Fibroblast of the conjunctiva (primary cell): ENCODE data around the gene CSNK1A1.
"Not testable (repeated sequence)": the region's sequence is repeated elsewhere in the genome, so short reads cannot be mapped to it uniquely, and the experiment has no call there.

ENCODE experiments used
- DNase-seq: peaks from one replicate; pipeline ENCODE4 v3.0.0-alpha.2; 2010; ENCODE audit warnings: low read depth

Gene CSNK1A1

GRCh38 chr5:149529463-149529862 lies 21.8 kb downstream of the CSNK1A1 start:
- no peak for DNase-seq

GRCh38 chr5:149528281-149529060 lies 22.8 kb downstream of the CSNK1A1 start:
- DNase-seq, result no peak

DNA sequence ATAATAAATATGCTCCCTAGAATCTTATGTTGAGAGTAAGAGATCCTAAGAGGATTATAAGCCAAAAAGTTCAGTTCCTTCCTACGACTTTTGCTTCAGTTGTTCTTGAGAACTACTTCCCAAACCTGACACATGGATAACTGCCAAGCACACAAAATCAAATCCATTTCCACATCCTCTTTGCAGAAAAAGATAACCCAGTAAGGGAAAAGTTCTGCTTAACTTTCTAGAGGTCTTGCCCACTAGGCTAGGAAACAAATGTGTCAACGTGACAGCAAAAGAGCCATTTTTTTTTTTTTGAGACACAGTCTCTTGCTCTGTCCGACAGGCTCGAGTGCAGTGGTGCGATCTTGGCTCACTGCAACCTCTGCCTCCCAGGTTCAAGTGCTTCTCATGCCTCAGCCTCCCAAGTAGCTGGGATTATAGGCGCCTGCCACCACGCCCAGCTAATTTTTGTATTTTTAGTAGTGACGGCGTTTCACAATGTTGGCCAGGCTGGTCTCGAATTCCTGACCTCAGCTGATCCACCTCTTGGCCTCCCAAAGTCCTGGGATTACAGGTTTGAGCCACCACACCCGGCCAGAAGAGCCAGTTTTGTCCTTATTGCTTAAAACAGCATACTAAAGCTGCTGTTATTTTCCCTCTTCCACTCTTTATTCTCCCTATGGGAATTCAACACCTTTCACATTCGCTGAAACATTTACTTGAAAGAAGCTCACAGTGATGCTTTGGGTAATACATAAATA lies 24.2 kb downstream of the CSNK1A1 start:
- DNase-seq, result no peak

GRCh38 chr5:149521739-149522685 lies 29.2 kb downstream of the CSNK1A1 start:
- no peak for DNase-seq

DNA sequence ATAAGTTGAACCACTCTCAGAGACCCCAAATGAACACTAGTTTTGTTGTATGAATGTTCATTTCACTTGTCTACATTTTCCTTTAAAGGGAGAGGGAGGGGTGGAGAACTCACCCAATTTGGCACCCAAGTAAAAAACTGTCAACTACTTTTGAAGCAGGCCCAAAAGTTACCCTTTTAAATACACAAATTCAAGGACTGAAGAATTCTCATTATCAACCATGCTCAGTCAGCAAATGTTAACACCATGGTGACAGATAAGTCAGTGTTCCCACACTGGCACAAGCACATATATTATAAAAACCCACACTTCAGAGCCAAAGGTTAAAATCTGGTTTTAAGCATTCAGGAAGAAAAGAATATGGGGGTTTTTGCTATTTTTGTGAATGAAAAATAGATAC lies 31.6 kb downstream of the CSNK1A1 start:
- no peak for DNase-seq

- DNase-seq, result no peak
These were observed 32.6 kb downstream of the CSNK1A1 start for GRCh38 chr5:149518620-149519019.

DNA sequence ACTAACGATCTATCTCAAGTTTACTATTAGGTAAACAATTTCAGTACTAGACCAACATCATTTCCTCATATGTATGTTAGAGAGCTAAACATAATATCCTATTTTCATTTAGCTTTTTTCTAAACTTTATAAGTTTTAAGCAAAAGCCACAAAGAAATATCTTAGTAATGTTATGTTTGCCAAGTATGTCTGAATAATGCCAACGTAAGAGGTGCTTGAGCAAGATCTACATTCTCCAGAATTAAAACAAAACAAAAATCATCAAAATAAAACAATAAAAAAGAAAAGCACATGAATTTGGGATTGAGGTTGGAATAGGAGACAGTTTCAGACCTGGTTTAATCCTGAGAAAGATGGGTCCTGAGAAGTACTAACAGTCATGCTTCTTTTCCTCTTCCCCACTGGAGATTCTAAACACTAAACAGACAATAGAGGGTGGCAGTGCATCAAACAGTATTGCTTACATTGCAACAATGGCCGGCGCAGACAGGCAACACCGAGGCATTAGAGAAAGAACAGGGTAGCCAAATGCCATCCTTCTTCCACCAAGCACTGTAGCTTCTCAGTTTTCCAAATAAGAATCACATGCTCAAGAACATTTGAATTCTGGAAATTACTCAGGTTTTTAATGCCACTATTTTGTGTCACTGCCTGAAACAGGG lies 33.6 kb downstream of the CSNK1A1 start:
- DNase-seq, result no peak

DNA sequence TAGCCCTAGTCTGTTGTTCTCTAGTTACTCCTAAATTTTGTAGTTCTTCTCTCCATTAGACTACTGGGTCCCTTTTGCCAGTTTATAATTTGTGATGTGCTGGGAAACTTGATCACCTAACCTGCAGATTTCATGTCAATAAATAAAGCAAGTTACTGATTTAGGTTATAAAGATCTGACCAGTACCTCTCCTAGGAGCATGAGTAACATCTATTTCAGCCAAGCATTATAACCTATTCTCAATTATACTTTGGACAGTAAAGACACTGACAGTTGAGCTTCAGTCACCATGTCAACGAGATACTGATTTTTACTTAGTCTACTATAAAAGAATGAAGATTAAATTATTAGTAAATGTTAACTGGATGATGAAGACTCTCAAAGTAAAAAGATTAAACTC lies 36.7 kb downstream of the CSNK1A1 start:
- DNase-seq, result no peak

- not testable (repeated sequence) for DNase-seq
These were observed 37.8 kb downstream of the CSNK1A1 start for GRCh38 chr5:149513372-149513947.

DNA sequence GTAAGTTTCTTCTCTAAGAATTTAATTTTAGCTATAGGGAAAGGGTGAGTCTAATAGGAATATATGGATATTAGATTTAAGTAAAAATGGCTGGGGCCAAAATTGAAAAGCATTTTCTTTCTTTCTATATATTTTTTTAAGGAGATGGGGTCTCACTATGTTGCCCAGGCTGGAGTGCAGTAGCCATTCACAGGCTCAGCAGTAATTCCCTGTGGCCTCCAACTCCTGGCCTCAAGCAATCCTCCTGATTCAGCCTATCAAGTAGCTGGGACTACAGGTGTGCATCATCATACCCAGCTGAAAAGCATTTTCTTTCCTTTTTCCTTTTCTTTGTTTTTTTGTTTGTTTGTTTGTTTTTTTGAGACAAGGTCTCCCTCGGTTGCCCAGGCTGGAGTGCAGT lies 41.1 kb downstream of the CSNK1A1 start:
- DNase-seq, result no peak

- DNase-seq, result no peak
These were observed 46.6 kb downstream of the CSNK1A1 start for GRCh38 chr5:149504677-149505076.

GRCh38 chr5:149503006-149503405 lies 48.2 kb downstream of the CSNK1A1 start:
- DNase-seq, result no peak

GRCh38 chr5:149500922-149501582 lies 50.2 kb downstream of the CSNK1A1 start:
- DNase-seq, result no peak

DNA sequence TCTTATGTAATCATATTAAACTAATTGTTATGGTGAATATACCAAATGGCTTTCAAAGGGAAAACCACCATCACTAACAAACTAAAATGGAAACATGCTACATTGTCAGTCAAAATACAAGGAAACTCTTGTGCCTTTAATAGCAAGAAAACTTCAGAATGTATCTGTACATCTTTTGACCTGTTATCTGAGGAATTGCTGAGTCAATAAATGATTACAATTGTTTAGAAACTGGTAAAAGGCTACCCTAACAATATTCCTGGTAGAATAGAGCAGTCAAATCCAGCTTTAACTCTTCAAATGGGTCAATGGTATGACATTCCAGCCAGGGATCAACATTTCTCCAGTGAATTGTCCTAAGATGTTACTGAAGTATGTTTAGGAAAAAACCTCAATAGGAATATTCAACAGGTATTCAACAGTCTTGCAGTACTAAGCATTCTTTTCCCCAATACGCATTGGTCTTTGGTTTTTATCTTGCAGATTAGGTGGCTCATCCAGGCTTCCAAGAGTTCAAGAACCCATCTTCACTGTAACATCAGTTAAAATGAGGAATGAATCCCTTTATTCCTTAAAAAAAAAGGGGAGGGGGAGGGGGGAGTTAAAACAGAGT lies 52.4 kb downstream of the CSNK1A1 start:
- DNase-seq, result no peak

- DNase-seq, result peak; percentile 73
These were observed 53.9 kb downstream of the CSNK1A1 start for GRCh38 chr5:149497357-149497756.

GRCh38 chr5:149496917-149497316 lies 54.3 kb downstream of the CSNK1A1 start:
- no peak for DNase-seq

GRCh38 chr5:149496166-149496565 lies 55.1 kb downstream of the CSNK1A1 start:
- no peak for DNase-seq

- no peak for DNase-seq
These were observed 55.6 kb downstream of the CSNK1A1 start for GRCh38 chr5:149495673-149496072.

- no peak for DNase-seq
These were observed 57.9 kb downstream of the CSNK1A1 start for GRCh38 chr5:149493316-149493715.

DNA sequence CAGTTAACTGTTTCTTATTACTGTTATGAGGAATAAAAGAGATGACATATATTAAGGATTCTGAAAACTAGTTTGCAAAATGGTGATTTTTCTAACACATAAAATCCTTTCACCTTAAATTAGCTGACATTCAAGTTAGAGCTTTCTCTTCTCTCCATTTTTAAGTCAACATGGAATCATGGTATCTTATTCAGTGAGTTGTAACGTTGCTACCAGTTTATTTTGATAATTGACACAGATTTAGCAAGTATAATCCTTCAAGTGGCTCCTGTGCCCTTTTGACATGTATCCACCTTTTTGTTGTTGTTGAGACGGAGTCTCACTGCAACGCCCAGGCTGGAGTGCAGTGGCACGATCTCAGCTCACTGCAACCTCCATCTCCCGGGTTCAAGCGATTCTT lies 58.5 kb downstream of the CSNK1A1 start:
- DNase-seq, result no peak
